HUES48 (cell line): ENCODE results near the gene PCDHGA1.
"Not testable (repeated sequence)": the region's sequence is repeated elsewhere in the genome, so short reads cannot be mapped to it uniquely, and the experiment has no call there.

Experiments used
- H3K27ac ChIP-seq: one replicate; pipeline ENCODE4 v1.7.0; 2013; ENCODE audit warnings: low read depth, low read length, inconsistent platforms
- H3K27me3 ChIP-seq: 2 replicates; pipeline ENCODE4 v1.6.1; 2013; ENCODE audit warnings: mild to moderate bottlenecking, low read length; ENCODE audit not compliant: control insufficient read depth, insufficient read depth
- H3K36me3 ChIP-seq: 2 replicates; pipeline ENCODE4 v1.6.1; 2013; ENCODE audit warnings: low read length; ENCODE audit not compliant: control insufficient read depth, insufficient read depth
- H3K4me1 ChIP-seq: 2 replicates; pipeline ENCODE4 v1.6.1; 2013; ENCODE audit warnings: mild to moderate bottlenecking, low read length; ENCODE audit not compliant: control insufficient read depth, insufficient read depth
- H3K4me3 ChIP-seq: 2 replicates; pipeline ENCODE4 v1.5.1; 2013; ENCODE audit warnings: mild to moderate bottlenecking, low read depth, low read length
- H3K9ac ChIP-seq: 2 replicates; pipeline ENCODE4 v1.6.1; 2013; ENCODE audit warnings: mild to moderate bottlenecking, low read depth, low read length, moderate library complexity
- H3K9me3 ChIP-seq: 2 replicates; pipeline ENCODE4 v1.6.1; 2013; ENCODE audit warnings: low read length; ENCODE audit not compliant: control insufficient read depth, insufficient read depth

The PCDHGA1 gene

DNA sequence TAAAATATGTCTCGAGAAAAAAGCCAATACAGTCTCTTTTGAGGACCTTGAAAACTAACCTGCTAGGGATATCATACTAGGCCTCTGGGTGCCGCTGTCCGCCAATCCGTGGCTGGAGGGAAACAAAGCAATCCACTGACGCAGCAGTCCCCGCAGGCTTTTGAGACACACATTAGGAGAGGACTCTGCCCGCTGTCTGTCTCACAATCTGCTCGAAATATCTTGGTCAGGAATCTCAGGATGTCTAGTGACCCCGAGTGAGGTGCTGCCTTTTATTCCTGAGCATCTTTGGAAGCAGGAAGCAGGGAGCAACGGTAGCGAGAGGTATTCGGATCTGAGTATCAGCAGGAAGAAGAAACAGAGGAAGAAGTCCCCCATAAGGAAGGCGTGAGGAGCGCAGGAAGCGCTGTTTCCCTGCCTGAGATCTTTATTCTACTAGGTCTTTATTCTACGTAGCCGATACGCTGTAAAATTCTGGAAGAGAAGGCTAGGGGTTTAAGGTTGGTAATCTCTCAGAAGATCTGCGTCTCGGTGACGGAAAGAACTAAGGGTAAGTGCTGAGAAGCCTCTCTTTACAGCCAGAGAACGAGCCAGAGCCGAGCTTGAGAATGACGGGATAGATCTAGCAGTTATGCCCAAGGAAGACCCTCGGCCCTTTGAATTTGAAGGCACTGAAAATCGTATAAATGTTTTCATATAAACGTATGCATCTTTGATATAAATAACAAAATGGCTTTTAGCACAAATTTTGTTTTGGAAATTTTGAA lies 4.0 kb upstream of the PCDHGA1 start:
- no peak overlapping the region for H3K27ac ChIP-seq
- peak overlapping the region; percentile 37 for H3K4me3 ChIP-seq

DNA sequence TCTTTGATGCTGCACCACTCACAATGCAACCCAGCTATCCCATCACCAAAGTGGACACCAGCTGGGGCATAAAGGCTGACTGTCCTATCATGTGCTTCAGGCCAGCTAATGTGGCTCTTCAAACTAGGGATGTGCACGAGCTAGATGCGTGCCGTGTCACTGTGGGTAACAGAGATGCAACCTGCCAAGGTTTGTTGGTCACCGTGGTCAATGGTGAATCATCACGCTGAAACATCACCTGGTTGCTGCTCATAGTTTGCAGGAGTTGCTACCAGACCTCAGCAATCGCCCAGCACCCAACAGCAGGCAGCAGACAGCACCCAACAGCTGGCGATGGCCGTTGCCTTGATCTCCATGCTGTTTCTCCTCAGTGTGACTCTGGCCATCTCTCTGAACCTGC lies 2.1 kb upstream of the PCDHGA1 start:
- Histone ChIP-seq H3K27ac (no peak overlapping the region), H3K4me3 (no peak overlapping the region), H3K9ac (no peak overlapping the region), H3K36me3 (no peaks in the 10 kb centered on the region), H3K27me3 (no peaks in the 10 kb centered on the region), H3K4me1 (no peaks in the 10 kb centered on the region), H3K9me3 (peaks cover 9% of the 10 kb centered on the region)

More for the DNA sequence above, 4.0 kb upstream of the PCDHGA1 start:
- Histone ChIP-seq H3K9me3 (no peaks in the 10 kb centered on the region; the same call in 1 of the 2 replicates), H3K9ac (peak overlapping the region; percentile 20; the same call in 1 of the 2 replicates), H3K36me3 (no peaks in the 10 kb centered on the region), H3K4me1 (no peaks in the 10 kb centered on the region), H3K27me3 (no peaks in the 10 kb centered on the region)

DNA sequence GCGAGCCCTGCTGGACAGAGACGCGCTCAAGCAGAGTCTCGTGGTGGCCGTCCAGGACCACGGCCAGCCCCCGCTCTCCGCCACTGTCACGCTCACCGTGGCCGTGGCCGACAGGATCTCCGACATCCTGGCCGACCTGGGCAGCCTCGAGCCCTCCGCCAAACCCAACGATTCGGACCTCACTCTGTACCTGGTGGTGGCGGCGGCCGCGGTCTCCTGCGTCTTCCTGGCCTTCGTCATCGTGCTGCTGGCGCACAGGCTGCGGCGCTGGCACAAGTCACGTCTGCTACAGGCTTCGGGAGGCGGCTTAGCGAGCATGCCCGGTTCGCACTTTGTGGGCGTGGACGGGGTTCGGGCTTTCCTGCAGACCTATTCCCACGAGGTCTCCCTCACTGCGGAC lies 2.3 kb downstream of the PCDHGA1 start:
- not testable (repeated sequence) for H3K4me3 ChIP-seq, H3K4me1 ChIP-seq, H3K27me3 ChIP-seq, H3K36me3 ChIP-seq, H3K27ac ChIP-seq, H3K9ac ChIP-seq
- peaks cover 27% of the 10 kb centered on the region for H3K9me3 ChIP-seq

DNA sequence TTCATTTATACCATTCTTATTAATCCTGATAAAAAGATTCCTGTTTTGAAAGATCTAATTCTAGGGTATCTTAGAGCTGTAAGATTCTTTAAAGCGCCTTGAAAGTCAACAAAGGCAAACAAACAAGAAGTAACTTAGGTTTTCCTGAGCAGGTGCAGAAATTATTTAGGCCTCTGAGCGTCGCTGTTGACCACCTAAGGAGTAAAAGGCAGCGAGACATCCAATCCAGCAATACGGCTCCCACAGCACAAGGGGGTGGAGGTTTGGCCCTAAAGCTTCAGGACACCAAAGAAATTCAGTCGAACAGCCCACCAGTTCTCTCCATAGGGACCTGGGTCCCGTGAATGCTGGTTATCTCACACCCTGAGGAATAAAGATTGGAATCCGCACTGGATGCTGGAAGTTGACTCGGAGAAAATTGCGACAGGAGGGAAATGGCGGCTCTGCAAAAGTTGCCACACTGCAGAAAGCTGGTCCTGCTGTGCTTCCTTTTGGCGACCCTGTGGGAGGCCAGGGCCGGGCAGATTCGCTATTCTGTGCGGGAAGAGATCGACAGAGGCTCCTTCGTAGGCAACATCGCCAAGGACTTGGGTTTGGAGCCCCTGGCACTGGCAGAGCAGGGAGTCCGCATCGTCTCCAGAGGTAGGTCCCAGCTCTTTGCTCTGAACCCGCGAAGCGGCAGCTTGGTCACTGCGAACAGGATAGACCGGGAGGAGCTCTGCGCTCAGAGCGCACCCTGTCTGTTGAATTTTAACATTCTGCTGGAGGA lies 8.4 kb downstream of the PCDHGA1 start, which contains the start of gene PCDHGA2:
Gene PCDHGA2 (plus strand): TSS at position 223 of the 769 bp plus-strand sequence.
- H3K4me1 ChIP-seq, result no peaks in the 10 kb centered on the region
- H3K4me3 ChIP-seq, result no peak within 1 kb of the TSS
- H3K9me3 ChIP-seq, result peaks cover 38% of the 10 kb centered on the region
- no peaks in the 10 kb centered on the region for H3K27me3 ChIP-seq
- H3K36me3 ChIP-seq, result no peaks in the 10 kb centered on the region
- no peak within 1 kb of the TSS for H3K9ac ChIP-seq
- no peak within 1 kb of the TSS for H3K27ac ChIP-seq

DNA sequence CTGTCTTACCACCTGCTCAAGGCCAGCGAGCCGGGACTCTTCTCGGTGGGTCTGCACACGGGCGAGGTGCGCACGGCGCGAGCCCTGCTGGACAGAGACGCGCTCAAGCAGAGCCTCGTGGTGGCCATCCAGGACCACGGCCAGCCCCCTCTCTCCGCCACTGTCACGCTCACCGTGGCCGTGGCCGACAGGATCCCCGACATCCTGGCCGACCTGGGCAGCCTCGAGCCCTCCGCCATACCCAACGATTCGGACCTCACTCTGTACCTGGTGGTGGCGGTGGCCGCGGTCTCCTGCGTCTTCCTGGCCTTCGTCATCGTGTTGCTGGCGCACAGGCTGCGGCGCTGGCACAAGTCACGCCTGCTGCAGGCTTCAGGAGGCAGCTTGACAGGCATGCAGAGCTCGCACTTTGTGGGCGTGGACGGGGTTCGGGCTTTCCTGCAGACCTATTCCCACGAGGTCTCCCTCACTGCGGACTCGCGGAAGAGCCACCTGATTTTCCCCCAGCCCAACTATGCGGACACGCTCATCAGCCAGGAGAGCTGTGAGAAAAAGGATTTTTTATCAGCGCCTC lies 10.6 kb downstream of the PCDHGA1 start:
- not testable (repeated sequence) for H3K27me3 ChIP-seq, H3K36me3 ChIP-seq, H3K4me3 ChIP-seq, H3K27ac ChIP-seq, H3K4me1 ChIP-seq, H3K9ac ChIP-seq
- peaks cover 39% of the 10 kb centered on the region for H3K9me3 ChIP-seq

DNA sequence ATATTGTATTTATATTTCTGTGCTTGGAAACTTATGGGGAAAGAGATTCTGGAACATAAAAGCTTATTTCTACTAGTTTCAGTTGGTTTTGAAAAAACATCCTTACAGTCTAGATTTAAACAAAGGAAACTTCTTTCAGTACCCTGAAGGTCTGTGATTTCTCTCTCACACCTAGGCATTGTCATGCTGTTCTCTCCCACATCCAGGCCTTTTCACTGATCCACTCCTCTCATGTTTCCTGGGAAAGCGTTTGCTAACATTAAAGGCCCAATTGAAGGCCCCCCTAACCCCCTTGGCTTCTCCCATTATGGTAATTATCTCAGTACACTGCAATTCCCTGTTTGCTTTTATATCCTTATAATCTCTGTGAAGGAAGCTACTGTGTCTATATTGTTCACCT lies 12.5 kb downstream of the PCDHGA1 start:
- no peak overlapping the region for H3K4me3 ChIP-seq
- no peaks in the 10 kb centered on the region for H3K4me1 ChIP-seq
- H3K9me3 ChIP-seq, result peaks cover 39% of the 10 kb centered on the region
- no peaks in the 10 kb centered on the region for H3K36me3 ChIP-seq
- H3K27me3 ChIP-seq, result no peaks in the 10 kb centered on the region
- no peak overlapping the region for H3K27ac ChIP-seq
- H3K9ac ChIP-seq, result no peak overlapping the region

DNA sequence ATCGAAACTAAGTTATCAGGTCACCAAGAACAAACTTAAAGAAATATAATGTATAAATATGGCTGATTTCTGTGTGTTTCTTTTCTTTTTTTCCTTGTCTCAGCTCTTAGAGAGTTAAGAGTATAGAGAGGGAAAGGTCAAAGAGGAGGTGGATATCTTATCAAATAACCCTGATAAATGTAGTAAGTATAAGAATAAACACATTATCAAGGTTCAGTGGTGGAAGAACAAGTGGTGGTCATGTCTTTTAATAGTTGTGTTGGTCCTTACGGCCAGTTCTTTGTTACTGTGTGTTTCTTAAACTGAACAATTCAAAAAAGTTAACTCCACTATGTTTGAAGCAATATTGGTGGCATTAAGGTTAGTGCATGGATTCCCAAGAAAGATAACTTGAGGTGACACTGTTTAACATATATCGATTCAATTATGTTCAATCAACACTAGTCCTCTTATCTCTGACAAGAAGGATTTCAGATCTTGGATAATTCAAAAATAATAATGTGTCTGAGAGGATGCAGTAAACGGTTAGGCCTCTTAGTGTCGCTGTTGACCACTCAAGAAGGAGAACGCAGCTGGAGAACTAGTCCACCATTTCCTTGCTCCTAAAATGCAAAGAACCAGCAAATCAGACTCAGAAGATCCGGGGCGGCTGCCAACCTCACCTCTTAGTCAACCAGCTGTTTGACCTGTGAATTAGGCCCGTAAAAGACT lies 13.1 kb downstream of the PCDHGA1 start, which contains the start of gene PCDHGA3:
Gene PCDHGA3 (plus strand): TSS at position 588 of the 711 bp plus-strand sequence. CDS start 205 bp downstream, outside the sequence.
- 0 out of 2 replicates have a peak within 1 kb of the TSS, but pooled peaks have one; percentile 24 for H3K9ac ChIP-seq
- no peaks in the 10 kb centered on the region for H3K27me3 ChIP-seq
- H3K9me3 ChIP-seq, result peaks cover 43% of the 10 kb centered on the region
- peak within 1 kb of the TSS; percentile 63 for H3K4me3 ChIP-seq
- H3K4me1 ChIP-seq, result no peaks in the 10 kb centered on the region
- no peaks in the 10 kb centered on the region for H3K36me3 ChIP-seq
- peak within 1 kb of the TSS; percentile 26 for H3K27ac ChIP-seq

DNA sequence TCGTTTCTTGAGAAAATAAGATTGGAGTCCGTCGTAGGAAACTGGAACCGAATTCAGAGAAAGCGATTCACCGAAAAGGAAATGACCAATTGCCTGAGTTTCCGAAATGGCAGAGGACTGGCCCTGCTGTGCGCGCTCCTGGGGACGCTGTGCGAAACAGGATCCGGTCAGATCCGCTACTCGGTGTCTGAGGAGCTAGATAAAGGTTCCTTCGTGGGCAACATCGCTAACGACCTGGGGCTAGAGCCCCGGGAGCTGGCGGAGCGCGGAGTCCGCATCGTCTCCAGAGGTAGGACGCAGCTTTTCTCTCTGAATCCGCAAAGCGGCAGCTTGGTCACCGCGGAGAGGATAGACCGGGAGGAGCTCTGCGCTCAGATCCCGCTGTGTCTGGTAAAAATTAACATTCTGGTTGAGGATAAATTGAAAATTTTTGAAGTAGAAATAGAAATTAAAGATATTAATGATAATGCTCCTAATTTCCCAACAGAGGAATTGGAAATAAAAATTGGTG lies 13.7 kb downstream of the PCDHGA1 start:
- no peaks in the 10 kb centered on the region for H3K27me3 ChIP-seq
- peaks cover 43% of the 10 kb centered on the region for H3K9me3 ChIP-seq
- no peaks in the 10 kb centered on the region for H3K36me3 ChIP-seq
- peak overlapping the region; percentile 26 for H3K27ac ChIP-seq
- no peaks in the 10 kb centered on the region for H3K4me1 ChIP-seq
- 0 out of 2 replicates have a peak overlapping the region, but pooled peaks have one; percentile 24 for H3K9ac ChIP-seq
- H3K4me3 ChIP-seq, result peak overlapping the region; percentile 63

DNA sequence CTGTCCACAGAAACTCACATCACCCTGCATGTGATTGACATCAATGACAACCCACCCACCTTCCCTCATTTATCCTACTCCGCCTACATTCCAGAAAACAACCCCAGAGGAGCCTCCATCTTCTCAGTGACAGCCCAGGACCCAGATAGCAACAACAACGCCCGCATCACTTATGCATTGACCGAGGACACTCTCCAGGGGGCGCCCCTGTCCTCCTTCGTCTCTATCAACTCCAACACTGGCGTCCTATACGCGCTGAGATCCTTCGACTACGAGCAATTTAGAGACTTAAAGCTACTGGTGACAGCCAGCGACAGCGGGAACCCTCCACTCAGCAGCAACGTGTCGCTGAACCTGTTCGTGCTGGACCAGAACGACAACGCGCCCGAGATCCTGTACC lies 15.0 kb downstream of the PCDHGA1 start:
- H3K36me3 ChIP-seq, result no peaks in the 10 kb centered on the region
- no peak overlapping the region for H3K9ac ChIP-seq
- H3K27ac ChIP-seq, result no peak overlapping the region
- H3K27me3 ChIP-seq, result no peaks in the 10 kb centered on the region
- H3K9me3 ChIP-seq, result peaks cover 31% of the 10 kb centered on the region
- no peak overlapping the region for H3K4me3 ChIP-seq
- H3K4me1 ChIP-seq, result no peaks in the 10 kb centered on the region

DNA sequence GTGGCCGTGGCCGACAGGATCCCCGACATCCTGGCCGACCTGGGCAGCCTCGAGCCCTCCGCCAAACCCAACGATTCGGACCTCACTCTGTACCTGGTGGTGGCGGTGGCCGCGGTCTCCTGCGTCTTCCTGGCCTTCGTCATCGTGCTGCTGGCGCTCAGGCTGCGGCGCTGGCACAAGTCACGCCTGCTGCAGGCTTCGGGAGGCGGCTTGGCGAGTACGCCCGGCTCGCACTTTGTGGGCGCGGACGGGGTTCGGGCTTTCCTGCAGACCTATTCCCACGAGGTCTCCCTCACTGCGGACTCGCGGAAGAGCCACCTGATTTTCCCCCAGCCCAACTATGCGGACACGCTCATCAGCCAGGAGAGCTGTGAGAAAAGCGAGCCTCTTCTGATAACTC lies 15.7 kb downstream of the PCDHGA1 start:
- not testable (repeated sequence) for H3K36me3 ChIP-seq, H3K27me3 ChIP-seq, H3K27ac ChIP-seq, H3K4me3 ChIP-seq, H3K4me1 ChIP-seq, H3K9ac ChIP-seq
- peaks cover 31% of the 10 kb centered on the region for H3K9me3 ChIP-seq
